Spleen (tissue), 7 donors: ENCODE measurements around the gene LCN10.

Source experiments
- CTCF ChIP-seq, 11 experiments: fragments of 200-600 bp in 7 of 11; fragments of 450-650 bp in 4 of 11; sonication (generic) in 4 of 11; IDR thresholded peaks in 8 of 11; conservative IDR thresholded peaks in 3 of 11; 1 replicate in 7 of 11; 2 replicates in 4 of 11; pipeline versions ENCODE4 v1.4.0 to v1.8.0; 2016 to 2021; ENCODE audit warnings: antibody characterized with exemption in 11 of 11, inconsistent platforms in 4 of 11, mild to moderate bottlenecking in 1 of 11
- POLR2A ChIP-seq, 3 donors: fragments of 450-650 bp; IDR thresholded peaks; one replicate each; pipeline ENCODE4 v1.5.1; 2017; ENCODE audit warnings: antibody characterized with exemption in 3 of 3, mild to moderate bottlenecking in 1 of 3
- donor health status: DM: no; HTN: no; CAD: no; lungs with moderate emphysema.
- donor health status: DM: no; HTN: no; CAD: no.
- donor health status: DM: no; HTN: no; CAD: no.

DNA sequence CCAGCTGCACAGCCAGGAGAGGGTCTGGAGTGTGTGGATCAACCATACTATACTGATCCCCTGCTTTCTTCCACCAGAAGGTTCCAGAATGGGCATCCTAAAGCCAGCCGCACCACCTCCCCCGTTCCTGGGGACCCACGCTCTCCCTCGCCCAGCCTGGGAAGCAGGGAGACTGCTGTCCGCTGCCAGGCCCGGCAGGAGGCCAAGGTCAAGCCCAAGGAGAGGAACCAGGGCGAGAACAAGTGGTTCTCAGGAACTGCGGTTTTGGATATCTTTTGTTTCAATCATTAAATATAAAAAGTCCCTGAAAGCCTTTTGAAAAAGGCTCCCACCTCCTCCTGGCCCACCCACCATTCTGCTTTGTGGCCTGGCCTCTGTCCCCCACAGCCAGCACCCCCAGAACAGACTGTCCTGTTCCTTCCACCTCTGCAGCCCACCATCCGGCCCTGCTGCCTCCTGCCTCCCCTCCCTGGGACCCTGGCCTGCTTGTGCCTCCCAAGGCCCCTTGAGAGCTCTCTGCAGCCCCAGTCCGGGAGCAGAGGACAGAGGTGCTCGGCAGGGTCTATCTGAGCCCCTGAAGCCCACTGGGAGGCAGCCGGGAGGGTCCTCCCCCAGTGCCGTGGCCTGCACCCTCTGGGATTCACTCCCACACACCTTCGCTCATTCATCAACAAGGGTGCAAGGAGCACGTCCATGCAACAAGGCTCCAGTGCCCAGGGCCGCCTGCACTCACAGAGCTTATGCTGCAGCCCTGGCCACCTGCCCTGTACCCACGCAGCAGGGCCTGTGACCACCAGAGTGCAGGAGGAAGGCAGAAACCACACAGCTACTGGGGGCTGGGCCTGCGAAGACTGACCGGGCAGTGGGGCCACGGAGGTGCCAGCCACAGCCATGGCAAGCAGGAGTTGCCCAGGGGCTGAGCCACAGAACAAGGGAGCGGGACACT lies 6.2 kb upstream of the LCN10 start:
- no peak for TF ChIP-seq POLR2A (IDR thresholded peaks at IDR 0.05)
- no peak for TF ChIP-seq CTCF (IDR thresholded peaks at IDR 0.05 in 8 of 11, conservative IDR thresholded peaks at IDR 0.05 in 3 of 11)
